ENCODE results near the gene MCRIP1.

The MCRIP1 gene

GRCh38 chr17:81804559-81805399, 28.3 kb downstream of the MCRIP1 start:
- no peak for DNase-seq (ENCODE audit: low read depth in 2 of 2)

GRCh38 chr17:81803728-81804558, 29.1 kb downstream of the MCRIP1 start, which contains the start of gene GCGR:
Gene GCGR (plus strand): TSS chr17:81804150. CDS start chr17:81809019, 4,869 bp downstream.
- DNase-seq (ENCODE audit: low read depth in 2 of 2) = no peak

- DNase-seq (ENCODE audit: low read depth in 2 of 2) = no peak
Observed at GRCh38 chr17:81802856-81803643, 30.0 kb downstream of the MCRIP1 start.

- DNase-seq (ENCODE audit: low read depth in 2 of 2) = no peak
Observed at GRCh38 chr17:81802048-81802758, 30.9 kb downstream of the MCRIP1 start.

- DNase-seq (ENCODE audit: low read depth in 2 of 2) = no peak
Observed at GRCh38 chr17:81801327-81801726, 31.8 kb downstream of the MCRIP1 start.

GRCh38 chr17:81794509-81794908, 38.6 kb downstream of the MCRIP1 start:
- DNase-seq (ENCODE audit: low read depth in 2 of 2) = no peak

GRCh38 chr17:81794074-81794476, 39.0 kb downstream of the MCRIP1 start:
- no peak for DNase-seq (ENCODE audit: low read depth in 2 of 2)

GRCh38 chr17:81792675-81793615, 40.1 kb downstream of the MCRIP1 start:
- DNase-seq (ENCODE audit: low read depth in 2 of 2) = no peak

Measured in stimulated activated CD8-positive, alpha-beta memory T cell treated with anti-CD3 and anti-CD28 coated beads, Interleukin-7, amount 100 ng/mL, for 1 hour (primary cell).